ENCODE data around the gene SLC29A1.

SLC29A1 gene

GRCh38 chr6:44224965-44225305 lies 1.5 kb downstream of the SLC29A1 start:
- peak overlapping the region; percentile 79; the same call in 1 of the 2 replicates for H3K27ac ChIP-seq
- TF ChIP-seq ZFX (IDR thresholded peaks at IDR 0.05; ENCODE audit: borderline replicate concordance): no peak
- TF ChIP-seq CTCF (IDR thresholded peaks at IDR 0.05): no peak

GRCh38 chr6:44225579-44226325 lies 2.4 kb downstream of the SLC29A1 start:
- no peak overlapping the region; the same call in 1 of the 2 replicates for H3K27ac ChIP-seq
- no peak for TF ChIP-seq ZFX (IDR thresholded peaks at IDR 0.05; ENCODE audit: borderline replicate concordance)

GRCh38 chr6:44226368-44227147 lies 3.2 kb downstream of the SLC29A1 start:
- TF ChIP-seq CTCF (IDR thresholded peaks at IDR 0.05): no peak
- no peak for TF ChIP-seq ZFX (IDR thresholded peaks at IDR 0.05; ENCODE audit: borderline replicate concordance)
- no peak overlapping the region for H3K27ac ChIP-seq

- no peak overlapping the region for H3K27ac ChIP-seq
- TF ChIP-seq ZFX (IDR thresholded peaks at IDR 0.05; ENCODE audit: borderline replicate concordance) (no peak), CTCF (IDR thresholded peaks at IDR 0.05) (no peak)
Measured at GRCh38 chr6:44227148-44227793, 3.9 kb downstream of the SLC29A1 start.

GRCh38 chr6:44228031-44228430 lies 4.6 kb downstream of the SLC29A1 start:
- TF ChIP-seq CTCF (IDR thresholded peaks at IDR 0.05): no peak
- TF ChIP-seq ZFX (IDR thresholded peaks at IDR 0.05; ENCODE audit: borderline replicate concordance): no peak
- no peak overlapping the region for H3K27ac ChIP-seq

- TF ChIP-seq CTCF (IDR thresholded peaks at IDR 0.05): no peak
- TF ChIP-seq ZFX (IDR thresholded peaks at IDR 0.05; ENCODE audit: borderline replicate concordance): no peak
- H3K27ac ChIP-seq: no peak overlapping the region
Measured at GRCh38 chr6:44228433-44228832, 5.0 kb downstream of the SLC29A1 start.

- TF ChIP-seq ZFX (IDR thresholded peaks at IDR 0.05; ENCODE audit: borderline replicate concordance) (no peak), CTCF (IDR thresholded peaks at IDR 0.05) (no peak)
- H3K27ac ChIP-seq: no peak overlapping the region
Measured at GRCh38 chr6:44228836-44229235, 5.4 kb downstream of the SLC29A1 start.

Measured in 22Rv1 (cell line).